ENCODE results near the gene DDN. TPM values are rescaled to one million over a fixed set of nuclear protein-coding genes. Genes with fewer than 3 reads are reported as not detected.
A peak's percentile ranks its signal among the peaks of the same experiment; 100 is the strongest.

The DDN gene
- total RNA-seq, 1 donor from 2014 or later, result 6.4 TPM

DNA sequence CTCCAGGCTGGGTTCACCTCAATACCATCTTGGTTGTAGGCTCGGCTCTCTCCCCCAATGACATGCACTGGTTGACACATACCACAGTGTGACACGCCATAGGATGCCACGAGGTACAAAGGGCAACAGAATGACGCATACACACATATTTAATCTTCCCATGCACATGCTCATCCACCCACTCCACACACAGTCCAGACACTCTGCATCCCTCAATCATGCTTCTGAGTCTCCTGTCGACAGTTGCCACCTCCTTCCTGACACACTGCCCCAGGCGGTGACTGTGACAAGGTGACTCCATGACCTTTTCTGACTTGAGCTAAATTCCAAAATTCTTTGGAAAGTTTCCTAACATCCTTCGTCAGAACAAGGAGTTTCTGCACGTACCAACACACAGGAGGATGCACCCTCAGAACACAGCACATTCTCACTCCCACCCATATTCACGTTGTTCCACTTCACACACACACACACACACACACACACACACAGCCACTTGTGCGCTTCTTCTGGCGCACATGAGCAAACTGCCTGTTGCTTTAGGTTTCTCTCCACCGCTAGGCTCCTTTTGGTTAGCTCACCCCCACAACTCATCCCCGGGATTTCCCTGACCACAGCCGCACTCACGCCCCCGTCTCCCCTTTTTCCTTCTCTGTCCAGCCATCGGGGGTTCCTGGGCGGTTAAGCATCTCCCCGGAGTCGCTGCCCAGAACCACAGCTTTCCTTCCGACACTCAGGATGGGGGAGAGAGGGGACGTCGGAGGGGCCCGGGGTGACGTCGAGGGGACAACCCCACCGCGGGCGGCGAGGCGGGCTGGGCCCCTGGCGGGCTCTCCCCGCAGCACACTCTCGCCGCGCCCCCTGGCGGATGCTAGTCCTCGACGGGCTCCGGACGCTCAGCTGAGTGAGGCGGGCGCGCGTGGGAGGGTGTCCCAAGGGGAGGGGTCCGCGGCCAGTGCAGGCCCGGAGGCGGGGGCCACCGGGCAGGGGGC, 21.6 kb downstream of the DDN start:
- peak; percentile 73 for DNase-seq
- Mint-ChIP-seq H3K36me3 (ENCODE audit: unreplicated experiment) (no peaks in the 10 kb centered on the region), H3K4me1 (ENCODE audit: low read depth, unreplicated experiment) (no peaks in the 10 kb centered on the region), H3K27ac (ENCODE audit: unreplicated experiment) (no peak overlapping the region), H3K4me3 (ENCODE audit: unreplicated experiment) (no peak overlapping the region), H3K9me3 (ENCODE audit: unreplicated experiment) (peaks cover 13% of the 10 kb centered on the region), H3K27me3 (ENCODE audit: unreplicated experiment) (peaks cover 53% of the 10 kb centered on the region)
- TF ChIP-seq, protein P1, sequence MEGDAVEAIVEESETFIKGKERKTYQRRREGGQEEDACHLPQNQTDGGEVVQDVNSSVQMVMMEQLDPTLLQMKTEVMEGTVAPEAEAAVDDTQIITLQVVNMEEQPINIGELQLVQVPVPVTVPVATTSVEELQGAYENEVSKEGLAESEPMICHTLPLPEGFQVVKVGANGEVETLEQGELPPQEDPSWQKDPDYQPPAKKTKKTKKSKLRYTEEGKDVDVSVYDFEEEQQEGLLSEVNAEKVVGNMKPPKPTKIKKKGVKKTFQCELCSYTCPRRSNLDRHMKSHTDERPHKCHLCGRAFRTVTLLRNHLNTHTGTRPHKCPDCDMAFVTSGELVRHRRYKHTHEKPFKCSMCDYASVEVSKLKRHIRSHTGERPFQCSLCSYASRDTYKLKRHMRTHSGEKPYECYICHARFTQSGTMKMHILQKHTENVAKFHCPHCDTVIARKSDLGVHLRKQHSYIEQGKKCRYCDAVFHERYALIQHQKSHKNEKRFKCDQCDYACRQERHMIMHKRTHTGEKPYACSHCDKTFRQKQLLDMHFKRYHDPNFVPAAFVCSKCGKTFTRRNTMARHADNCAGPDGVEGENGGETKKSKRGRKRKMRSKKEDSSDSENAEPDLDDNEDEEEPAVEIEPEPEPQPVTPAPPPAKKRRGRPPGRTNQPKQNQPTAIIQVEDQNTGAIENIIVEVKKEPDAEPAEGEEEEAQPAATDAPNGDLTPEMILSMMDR (IDR thresholded peaks at IDR 0.05; ENCODE audit: partially characterized antibody, unreplicated experiment), result peak; percentile 84

DNA sequence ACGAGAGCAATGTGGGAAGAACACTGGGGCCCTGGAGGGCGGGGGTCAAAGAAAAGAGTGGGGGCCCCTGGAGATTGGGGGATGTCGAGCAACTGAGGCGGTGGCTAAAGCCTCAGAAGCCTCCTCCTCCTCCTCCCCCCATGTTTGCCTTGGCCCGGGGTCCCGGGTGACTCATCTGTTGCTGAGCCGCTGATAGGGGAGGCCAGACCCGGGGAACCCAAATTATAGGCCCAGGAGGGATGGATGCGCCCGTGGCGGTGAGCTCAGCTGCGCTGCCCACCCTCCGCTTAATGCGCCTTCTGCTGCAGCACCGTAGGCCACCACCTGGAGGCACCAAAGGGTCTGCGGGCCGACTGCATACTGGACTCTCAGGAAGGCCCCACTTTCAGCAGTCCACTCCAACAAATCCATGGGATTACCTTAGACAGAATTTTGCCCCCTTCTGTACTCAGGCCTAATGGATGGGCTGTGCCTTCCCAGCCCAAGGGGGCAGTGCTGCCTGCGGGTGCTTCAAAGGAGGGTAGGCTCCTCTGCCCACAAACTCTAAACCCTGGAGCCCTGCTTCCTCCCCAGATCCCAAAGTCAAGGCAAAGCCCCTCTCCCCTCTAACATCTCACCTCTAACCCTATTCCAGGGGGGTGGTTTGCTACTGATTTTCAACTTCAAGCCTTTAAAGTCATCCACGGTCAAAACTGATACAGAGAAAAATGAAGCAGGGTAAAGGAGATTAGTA, 25.1 kb downstream of the DDN start:
- Mint-ChIP-seq H3K9me3 (ENCODE audit: unreplicated experiment) (peaks cover 8% of the 10 kb centered on the region), H3K27me3 (ENCODE audit: unreplicated experiment) (peaks cover 45% of the 10 kb centered on the region), H3K4me1 (ENCODE audit: low read depth, unreplicated experiment) (peaks cover 3% of the 10 kb centered on the region), H3K4me3 (ENCODE audit: unreplicated experiment) (no peak overlapping the region), H3K27ac (ENCODE audit: unreplicated experiment) (no peak overlapping the region), H3K36me3 (ENCODE audit: unreplicated experiment) (no peaks in the 10 kb centered on the region)
- TF ChIP-seq, protein P1 (IDR thresholded peaks at IDR 0.05; ENCODE audit: partially characterized antibody, unreplicated experiment), result peak; percentile 84
- peak; percentile 87 for DNase-seq

DNA sequence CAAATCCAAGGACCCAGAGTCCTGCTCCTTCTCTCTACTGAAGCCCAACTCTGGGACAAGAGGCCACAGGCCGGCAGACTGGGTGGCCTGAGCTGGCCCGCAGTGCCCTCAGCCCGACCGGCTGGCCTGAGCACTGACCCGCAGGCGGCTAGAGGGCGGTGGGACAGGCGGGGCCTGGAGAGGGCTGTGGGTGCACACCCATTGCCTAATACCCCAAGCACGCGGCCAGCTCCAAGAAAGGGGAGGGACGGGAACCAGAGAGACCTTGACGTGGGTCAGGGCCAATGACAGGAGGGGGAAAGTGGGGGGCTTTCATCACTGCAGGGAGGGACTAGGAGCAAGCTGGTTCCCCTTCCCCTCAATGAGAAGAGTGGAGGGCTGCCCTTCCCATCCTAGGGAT, 25.6 kb downstream of the DDN start:
- no peak for DNase-seq
- peaks cover 8% of the 10 kb centered on the region for H3K9me3 Mint-ChIP-seq (ENCODE audit: unreplicated experiment)
- H3K4me3 Mint-ChIP-seq (ENCODE audit: unreplicated experiment), result no peak overlapping the region
- TF ChIP-seq, protein P1 (IDR thresholded peaks at IDR 0.05; ENCODE audit: partially characterized antibody, unreplicated experiment), result no peak
- H3K36me3 Mint-ChIP-seq (ENCODE audit: unreplicated experiment), result no peaks in the 10 kb centered on the region
- H3K27ac Mint-ChIP-seq (ENCODE audit: unreplicated experiment), result no peak overlapping the region
- H3K4me1 Mint-ChIP-seq (ENCODE audit: low read depth, unreplicated experiment), result peaks cover 3% of the 10 kb centered on the region
- peaks cover 41% of the 10 kb centered on the region for H3K27me3 Mint-ChIP-seq (ENCODE audit: unreplicated experiment)

DNA sequence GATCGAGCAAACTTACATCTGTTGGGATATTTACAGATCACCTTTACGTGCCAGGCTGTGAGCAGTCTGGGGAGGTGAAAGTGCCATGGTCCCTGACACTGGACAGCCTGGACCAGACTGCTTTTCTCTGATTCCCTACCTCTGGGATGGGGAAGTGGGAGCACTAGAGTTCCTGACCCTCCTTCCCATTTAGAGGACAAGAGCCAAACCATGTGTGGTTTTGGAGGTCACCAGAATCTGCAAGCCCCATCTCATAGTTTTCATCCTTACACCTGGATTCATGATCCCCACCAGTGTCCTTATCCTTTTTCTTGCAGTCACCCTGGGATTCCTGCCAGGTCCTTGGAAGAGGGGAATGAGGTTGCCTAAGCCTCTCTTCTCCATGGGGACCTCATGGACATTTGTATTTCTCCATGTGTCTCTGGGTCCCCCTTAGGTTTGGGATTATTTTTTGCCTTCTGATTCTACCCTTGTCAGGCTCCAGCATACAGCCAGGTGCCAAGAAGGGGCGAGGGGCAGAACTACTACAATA, 26.2 kb downstream of the DDN start:
- H3K4me3 Mint-ChIP-seq (ENCODE audit: unreplicated experiment), result no peak overlapping the region
- peaks cover 3% of the 10 kb centered on the region for H3K4me1 Mint-ChIP-seq (ENCODE audit: low read depth, unreplicated experiment)
- TF ChIP-seq, protein P1 (IDR thresholded peaks at IDR 0.05; ENCODE audit: partially characterized antibody, unreplicated experiment), result no peak
- no peak for DNase-seq
- H3K36me3 Mint-ChIP-seq (ENCODE audit: unreplicated experiment), result no peaks in the 10 kb centered on the region
- peaks cover 10% of the 10 kb centered on the region for H3K9me3 Mint-ChIP-seq (ENCODE audit: unreplicated experiment)
- peaks cover 44% of the 10 kb centered on the region for H3K27me3 Mint-ChIP-seq (ENCODE audit: unreplicated experiment)
- H3K27ac Mint-ChIP-seq (ENCODE audit: unreplicated experiment), result no peak overlapping the region
